22Rv1 (cell line): Measurements from ENCODE around the gene PLLP.
"Not testable (repeated sequence)": the region's sequence is repeated elsewhere in the genome, so short reads cannot be mapped to it uniquely, and the experiment has no call there.

Experiments used
- H3K27ac ChIP-seq: fragments of 450-650 bp; 2 replicates; pipeline ENCODE4 v1.5.1; 2017
- ZFX ChIP-seq: fragments of 450-650 bp; IDR thresholded peaks from 2 replicates; pipeline ENCODE4 v1.6.1; 2017; ENCODE audit warnings: antibody characterized with exemption, borderline replicate concordance
- TF ChIP-seq, protein P1 (sequence below): fragments of 450-650 bp; IDR thresholded peaks from 2 replicates; pipeline ENCODE4 v1.5.1; 2017; ENCODE audit warnings: mild to moderate bottlenecking

The PLLP gene

DNA sequence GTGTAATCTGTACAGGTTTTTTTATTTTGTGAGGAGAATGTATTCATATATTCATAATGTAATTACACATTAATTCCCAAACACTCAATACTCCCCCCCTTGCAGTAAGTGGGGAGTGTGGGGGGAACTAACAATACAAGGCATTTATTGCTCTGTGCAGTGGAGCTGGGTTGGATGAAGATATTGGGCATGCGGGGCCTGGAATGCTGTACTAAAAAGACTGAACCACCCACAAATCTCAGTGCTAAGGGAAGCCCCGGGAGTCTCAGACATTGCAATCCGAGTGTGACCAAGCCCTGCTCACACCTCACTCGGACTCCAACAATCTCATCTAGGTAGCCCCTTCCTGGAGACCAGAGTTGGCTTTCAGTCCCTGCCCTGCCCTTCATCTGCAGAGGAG lies 6.0 kb downstream of the PLLP start:
- TF ChIP-seq, protein P1, sequence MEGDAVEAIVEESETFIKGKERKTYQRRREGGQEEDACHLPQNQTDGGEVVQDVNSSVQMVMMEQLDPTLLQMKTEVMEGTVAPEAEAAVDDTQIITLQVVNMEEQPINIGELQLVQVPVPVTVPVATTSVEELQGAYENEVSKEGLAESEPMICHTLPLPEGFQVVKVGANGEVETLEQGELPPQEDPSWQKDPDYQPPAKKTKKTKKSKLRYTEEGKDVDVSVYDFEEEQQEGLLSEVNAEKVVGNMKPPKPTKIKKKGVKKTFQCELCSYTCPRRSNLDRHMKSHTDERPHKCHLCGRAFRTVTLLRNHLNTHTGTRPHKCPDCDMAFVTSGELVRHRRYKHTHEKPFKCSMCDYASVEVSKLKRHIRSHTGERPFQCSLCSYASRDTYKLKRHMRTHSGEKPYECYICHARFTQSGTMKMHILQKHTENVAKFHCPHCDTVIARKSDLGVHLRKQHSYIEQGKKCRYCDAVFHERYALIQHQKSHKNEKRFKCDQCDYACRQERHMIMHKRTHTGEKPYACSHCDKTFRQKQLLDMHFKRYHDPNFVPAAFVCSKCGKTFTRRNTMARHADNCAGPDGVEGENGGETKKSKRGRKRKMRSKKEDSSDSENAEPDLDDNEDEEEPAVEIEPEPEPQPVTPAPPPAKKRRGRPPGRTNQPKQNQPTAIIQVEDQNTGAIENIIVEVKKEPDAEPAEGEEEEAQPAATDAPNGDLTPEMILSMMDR: no peak
- TF ChIP-seq ZFX: no peak
- H3K27ac ChIP-seq: no peak overlapping the region

DNA sequence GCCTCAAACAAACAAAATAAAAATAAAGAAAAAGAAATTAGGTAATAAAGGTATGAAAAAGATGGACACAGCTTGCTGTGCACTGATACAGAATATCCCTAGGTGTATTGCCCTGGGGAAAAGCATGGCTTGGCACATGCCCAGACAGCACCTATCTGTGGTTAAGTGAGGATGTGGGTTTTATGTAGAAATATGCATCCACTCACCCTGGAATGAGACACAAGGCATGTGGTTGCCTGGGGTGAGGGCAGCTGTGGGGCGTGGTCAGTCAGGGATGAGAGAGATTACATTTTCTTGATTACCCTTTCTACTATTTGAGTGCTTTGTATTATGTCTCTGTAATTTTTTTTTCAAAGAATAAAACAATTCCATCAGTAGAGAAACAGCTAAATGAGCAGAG lies 6.9 kb downstream of the PLLP start:
- H3K27ac ChIP-seq: no peak overlapping the region

DNA sequence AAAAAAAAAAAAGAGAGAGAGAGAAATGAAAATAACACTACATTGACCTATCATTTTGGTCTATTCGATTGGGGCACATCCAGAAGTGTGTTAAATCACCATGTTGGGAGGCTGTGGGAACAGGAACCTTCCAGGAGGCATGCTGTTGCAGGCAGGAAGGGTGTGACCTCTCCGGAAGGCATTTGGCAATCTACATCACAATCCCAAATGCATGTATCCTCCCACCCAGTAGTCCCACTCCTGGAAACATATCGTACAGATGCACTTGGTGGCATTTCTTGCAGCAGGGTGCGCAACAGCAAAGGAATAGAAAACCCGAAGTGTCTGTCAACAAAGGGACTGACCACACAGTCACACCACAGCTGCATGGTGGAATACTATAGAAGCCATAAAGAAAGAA lies 7.9 kb downstream of the PLLP start:
- no peak overlapping the region for H3K27ac ChIP-seq
- TF ChIP-seq ZFX: no peak
- TF ChIP-seq, protein P1: no peak

More for the DNA sequence above, 6.9 kb downstream of the PLLP start:
- TF ChIP-seq, protein P1: no peak
- no peak for TF ChIP-seq ZFX

DNA sequence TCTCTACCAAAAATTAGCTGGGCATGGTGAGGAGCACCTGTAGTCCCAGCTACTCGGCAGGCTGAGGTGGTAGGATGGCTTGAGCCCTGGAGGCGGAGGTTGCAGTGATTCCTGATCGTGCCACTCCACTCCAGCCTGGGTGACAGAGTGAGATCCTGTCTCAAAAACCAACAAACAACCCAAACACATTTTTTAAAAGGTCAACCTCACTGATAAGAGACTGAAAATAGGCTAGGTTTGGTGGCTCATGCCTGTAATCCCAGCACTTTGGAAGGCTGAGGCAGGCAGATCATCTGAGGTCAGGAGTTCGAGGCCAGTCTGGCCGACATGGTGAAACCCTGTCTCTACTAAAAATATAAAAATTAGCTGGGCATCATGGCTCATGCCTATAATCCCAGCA lies 8.5 kb downstream of the PLLP start:
- H3K27ac ChIP-seq: not testable (repeated sequence)

DNA sequence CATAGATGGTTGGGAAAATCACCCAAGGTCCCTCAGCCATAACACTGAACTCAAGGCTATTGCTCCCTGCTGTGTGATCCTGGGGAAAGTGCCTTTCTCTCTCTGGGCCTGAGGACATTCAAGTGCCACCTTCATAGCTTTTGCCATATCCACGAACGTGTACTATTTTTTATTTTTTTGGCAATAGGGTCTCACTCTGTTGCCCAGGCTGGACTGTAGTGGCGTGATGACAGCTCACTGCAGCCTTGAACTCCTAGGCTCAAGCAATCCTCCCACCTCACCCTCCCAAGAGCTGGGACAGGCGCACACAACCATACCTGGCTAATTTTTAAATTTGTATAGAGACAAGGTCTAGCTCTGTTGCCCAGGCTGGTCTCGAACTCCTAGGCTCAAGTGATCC lies 10.6 kb downstream of the PLLP start:
- H3K27ac ChIP-seq: no peak overlapping the region
- no peak for TF ChIP-seq ZFX
- TF ChIP-seq, protein P1: no peak

DNA sequence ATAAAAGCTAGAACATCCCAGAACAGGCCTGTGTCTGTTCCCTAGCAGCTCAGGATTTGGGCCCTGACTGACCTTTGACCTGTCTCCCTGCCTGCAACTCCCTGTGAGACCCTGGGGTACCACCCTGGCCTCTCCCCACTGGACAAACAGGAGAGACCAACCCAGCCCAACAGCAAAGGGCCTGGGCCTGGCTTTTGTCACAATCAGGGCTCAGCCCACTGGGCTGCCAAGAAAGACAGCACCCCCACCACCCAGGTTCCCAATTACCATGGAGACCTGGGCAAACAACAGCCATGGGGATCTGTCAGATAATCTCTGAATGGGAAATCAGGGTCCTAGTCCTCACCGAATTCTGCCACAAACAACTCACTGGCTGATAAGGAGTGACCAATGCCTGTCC lies 11.1 kb downstream of the PLLP start:
- H3K27ac ChIP-seq: no peak overlapping the region
- TF ChIP-seq, protein P1: no peak
- no peak for TF ChIP-seq ZFX

DNA sequence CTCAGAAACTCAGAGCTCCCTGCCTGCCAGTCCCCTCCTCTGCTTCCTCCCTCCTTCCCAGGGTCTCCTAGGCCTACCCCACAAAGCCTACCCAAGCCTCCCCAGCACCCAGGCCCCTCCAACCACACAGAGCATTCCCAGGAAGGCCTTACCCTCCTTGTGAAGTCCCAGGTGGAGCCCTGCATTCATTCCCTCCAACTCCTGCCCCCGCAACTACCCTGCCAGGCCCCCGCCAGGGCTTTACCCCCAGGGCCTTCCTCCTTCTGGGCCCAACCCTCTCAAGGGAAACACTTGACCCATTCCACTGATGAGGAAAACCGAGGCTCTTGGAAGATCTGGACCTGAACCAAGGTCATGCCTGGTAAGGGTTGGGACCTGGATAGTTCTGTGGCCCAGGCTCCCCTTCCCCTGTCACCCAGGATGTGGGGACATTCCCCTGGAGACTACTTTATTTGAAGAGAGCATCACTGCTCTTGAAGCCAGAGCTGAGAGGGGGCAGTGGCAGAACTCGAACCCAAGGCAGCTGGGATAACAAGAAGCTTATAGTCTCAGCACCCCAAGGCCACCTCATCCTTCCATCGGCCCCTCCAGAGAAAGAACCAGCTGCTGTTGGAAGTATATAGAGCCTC lies 12.5 kb downstream of the PLLP start:
- H3K27ac ChIP-seq: no peak overlapping the region

More for the DNA sequence above, 12.5 kb downstream of the PLLP start:
- TF ChIP-seq, protein P1: no peak
- TF ChIP-seq ZFX: no peak
